Upper lobe of right lung (tissue), 1 donor: ENCODE results near the gene MRM3. TPM values are rescaled to one million over a fixed set of nuclear protein-coding genes. Genes with fewer than 3 reads are reported as not detected.
A peak's percentile ranks its signal among the peaks of the same experiment; 100 is the strongest.

Source experiments
- ATAC-seq: fragments of 200-7000 bp; cut with Tn5 transposase; one replicate; pipeline ENCODE4 v1.9.1; 2020; ENCODE audit warnings: mild to moderate bottlenecking, moderate library complexity
- DNase-seq: peaks from one replicate; pipeline ENCODE4 v3.0.0-alpha.2; 2020
- H3K27ac ChIP-seq: fragments of 200-600 bp; one replicate; pipeline ENCODE4 v1.8.0; 2022
- H3K27me3 ChIP-seq: fragments of 200-600 bp; one replicate; pipeline ENCODE4 v1.8.0; 2022; ENCODE audit warnings: mild to moderate bottlenecking
- H3K36me3 ChIP-seq: fragments of 200-600 bp; one replicate; pipeline ENCODE4 v1.8.0; 2022
- H3K4me1 ChIP-seq: fragments of 200-600 bp; one replicate; pipeline ENCODE4 v1.8.0; 2022
- H3K4me3 ChIP-seq: fragments of 200-600 bp; one replicate; pipeline ENCODE4 v1.8.0; 2022; ENCODE audit warnings: mild to moderate bottlenecking
- H3K9me3 ChIP-seq: fragments of 200-600 bp; one replicate; pipeline ENCODE4 v1.8.0; 2022
- CTCF ChIP-seq: fragments of 200-600 bp; IDR thresholded peaks from one replicate; pipeline ENCODE4 v1.8.0; 2022; ENCODE audit warnings: antibody characterized with exemption
- intact Hi-C: fragments of 100-400 bp; cut with DNase I; formaldehyde crosslinking; loops from one replicate; pipeline ENCODE4 v1.11.0; 2022
- total RNA-seq: library from RNA; stranded (reverse); fragmentation: NEBNext Ultra II Directional; extraction: Animal tissue kit (Norgen Biotek cat#: 25700); gene quantifications from one replicate; pipeline ENCODE4 v1.2.1, GENCODE V29; 2021
- donor health status: DM: no; HTN: yes; CAD: no; lungs with severe emphysema.

MRM3 gene
- total RNA-seq, 1 donor from 2014 or later = 12.1 TPM

GRCh38 chr17:836151-836550, 54.0 kb downstream of the MRM3 start:
- H3K4me3 ChIP-seq = no peak overlapping the region

GRCh38 chr17:838486-838885, 56.3 kb downstream of the MRM3 start:
- TF ChIP-seq CTCF = no peak
- Histone ChIP-seq H3K4me1 (no peaks in the 10 kb centered on the region), H3K4me3 (no peak overlapping the region), H3K9me3 (no peaks in the 10 kb centered on the region), H3K36me3 (no peaks in the 10 kb centered on the region), H3K27ac (no peak overlapping the region), H3K27me3 (no peaks in the 10 kb centered on the region)
- ATAC-seq (no peak), DNase-seq (no peak)
- intact Hi-C loops = no loop called here

More at GRCh38 chr17:836151-836550, 54.0 kb downstream of the MRM3 start:
- no peak for DNase-seq
- no peak for ATAC-seq
- no peaks in the 10 kb centered on the region for H3K36me3 ChIP-seq
- H3K9me3 ChIP-seq = no peaks in the 10 kb centered on the region
- no peak for TF ChIP-seq CTCF
- no peaks in the 10 kb centered on the region for H3K27me3 ChIP-seq
- no peak overlapping the region for H3K27ac ChIP-seq
- intact Hi-C loops = no loop called here
- H3K4me1 ChIP-seq = no peaks in the 10 kb centered on the region

- peak; percentile 76 for ATAC-seq
- Histone ChIP-seq H3K36me3 (no peaks in the 10 kb centered on the region), H3K4me1 (peaks cover under 1% of the 10 kb centered on the region), H3K27me3 (no peaks in the 10 kb centered on the region), H3K4me3 (no peak overlapping the region), H3K9me3 (no peaks in the 10 kb centered on the region), H3K27ac (no peak overlapping the region)
- intact Hi-C loops = no loop called here
- no peak for TF ChIP-seq CTCF
- no peak for DNase-seq
These were observed 59.2 kb downstream of the MRM3 start for GRCh38 chr17:841313-841712.

Other genes with a start within 250 kb of the MRM3 start
- 79.5 TPM for gene VPS53, start 67.5 kb upstream of the MRM3 start, total RNA-seq
- gene TLCD3A, start 49.8 kb upstream of the MRM3 start, total RNA-seq = 11.9 TPM
- 23.0 TPM for gene GEMIN4, start 30.1 kb upstream of the MRM3 start, total RNA-seq
- 55.5 TPM for gene GLOD4, start 73 bp upstream of the MRM3 start, total RNA-seq
- 57.3 TPM for gene NXN, start 197.4 kb downstream of the MRM3 start, total RNA-seq
- 10.7 TPM for gene TIMM22, start 214.8 kb downstream of the MRM3 start, total RNA-seq